ENCODE measurements around the gene NLRC5.

Gene NLRC5

GRCh38 chr16:57132470-57132869, 143.1 kb downstream of the NLRC5 start:
- DNase-seq = no peak

GRCh38 chr16:57133031-57133430, 143.7 kb downstream of the NLRC5 start:
- no peak for DNase-seq

Data from NCI-H1930 (cell line).